CD14-positive monocyte (primary cell): ENCODE measurements around the gene CAMTA1. TPM values are rescaled to one million over a fixed set of nuclear protein-coding genes. Genes with fewer than 3 reads are reported as not detected.
"Not testable (repeated sequence)": the region's sequence is repeated elsewhere in the genome, so short reads cannot be mapped to it uniquely, and the experiment has no call there.

Source experiments
- DNase-seq, 3 donors: peaks; one replicate each; pipeline ENCODE4 v3.0.0-alpha.2; 2011 to 2022
- H2AFZ ChIP-seq: 2 replicates; pipeline ENCODE4 v1.6.0; 2012; ENCODE audit warnings: mild to moderate bottlenecking, low read depth, low read length, inconsistent platforms; ENCODE audit not compliant: insufficient read depth, poor library complexity, severe bottlenecking
- H3K27ac ChIP-seq, 2 donors: 1 replicate in 1 of 2; 2 replicates in 1 of 2; pipeline ENCODE4 v1.5.1; 2012 to 2013; ENCODE audit warnings: low read length in 2 of 2, control low read depth in 1 of 2, inconsistent platforms in 1 of 2, low read depth in 1 of 2, mild to moderate bottlenecking in 1 of 2
- H3K27me3 ChIP-seq, 2 donors: one replicate each; pipeline versions ENCODE4 v1.6.0 to v1.6.1; 2011 to 2013; ENCODE audit warnings: low read length in 2 of 2; ENCODE audit not compliant: control insufficient read depth in 2 of 2, insufficient read depth in 2 of 2
- H3K36me3 ChIP-seq, 2 donors: replicated peaks in 1 of 2; 1 replicate in 1 of 2; 2 replicates in 1 of 2; pipeline versions ENCODE4 v1.5.1 to v1.6.1; 2012 to 2013; ENCODE audit warnings: low read length in 2 of 2, control low read depth in 1 of 2, inconsistent platforms in 1 of 2, mild to moderate bottlenecking in 1 of 2; ENCODE audit not compliant: insufficient read depth in 2 of 2, control insufficient read depth in 1 of 2
- H3K4me1 ChIP-seq, 2 donors: 1 replicate in 1 of 2; 2 replicates in 1 of 2; pipeline versions ENCODE4 v1.5.1 to v1.6.1; 2012 to 2013; ENCODE audit warnings: low read length in 2 of 2, control low read depth in 1 of 2, inconsistent platforms in 1 of 2, mild to moderate bottlenecking in 1 of 2, moderate library complexity in 1 of 2; ENCODE audit not compliant: insufficient read depth in 2 of 2, control insufficient read depth in 1 of 2
- H3K4me2 ChIP-seq: replicated peaks from 2 replicates; pipeline ENCODE3; 2012; ENCODE audit warnings: low read length, moderate library complexity, mild to moderate bottlenecking; ENCODE audit not compliant: poor library complexity, severe bottlenecking; ENCODE audit errors: extremely low read depth
- H3K4me3 ChIP-seq, 3 experiments: fragments of 200-600 bp in 1 of 3; sonication (generic) in 1 of 3; replicated peaks in 1 of 3; 1 replicate in 2 of 3; 2 replicates in 1 of 3; pipeline ENCODE4 v1.5.1; 2011 to 2013; ENCODE audit warnings: low read length in 3 of 3, mild to moderate bottlenecking in 3 of 3, control low read depth in 2 of 3, low read depth in 2 of 3, inconsistent platforms in 1 of 3, moderate library complexity in 1 of 3
- H3K79me2 ChIP-seq: 2 replicates; pipeline ENCODE4 v1.6.0; 2012; ENCODE audit warnings: mild to moderate bottlenecking, control low read depth, inconsistent platforms, low read length, moderate library complexity; ENCODE audit not compliant: insufficient read depth
- H3K9ac ChIP-seq: 2 replicates; pipeline ENCODE4 v1.6.0; 2017; ENCODE audit warnings: low read length, mild to moderate bottlenecking; ENCODE audit not compliant: insufficient read depth, poor library complexity, severe bottlenecking
- H3K9me3 ChIP-seq, 2 donors: replicated peaks in 1 of 2; 1 replicate in 1 of 2; 2 replicates in 1 of 2; pipeline versions ENCODE4 v1.5.1 to v1.6.1; 2012 to 2013; ENCODE audit warnings: low read length in 2 of 2, control low read depth in 1 of 2; ENCODE audit not compliant: control insufficient read depth in 1 of 2, insufficient read depth in 1 of 2
- H4K20me1 ChIP-seq: 2 replicates; pipeline ENCODE4 v1.6.0; 2012; ENCODE audit warnings: mild to moderate bottlenecking, low read length, control low read depth, moderate library complexity; ENCODE audit not compliant: insufficient read depth
- H3K27ac Mint-ChIP-seq, 7 donors: one replicate each; pipeline ENCODE4 v1.8.0; 2020; ENCODE audit warnings: mild to moderate bottlenecking in 7 of 7, mixed read lengths in 7 of 7, moderate library complexity in 6 of 7, inconsistent platforms in 2 of 7
- H3K27me3 Mint-ChIP-seq, 3 donors: one replicate each; pipeline ENCODE4 v1.8.0; 2021 to 2022; ENCODE audit warnings: low read depth in 3 of 3, mild to moderate bottlenecking in 3 of 3, mixed read lengths in 3 of 3, moderate library complexity in 3 of 3, inconsistent platforms in 1 of 3
- H3K36me3 Mint-ChIP-seq, 2 donors: one replicate each; pipeline ENCODE4 v1.8.0; 2020; ENCODE audit warnings: mixed read lengths in 2 of 2, inconsistent platforms in 1 of 2, mild to moderate bottlenecking in 1 of 2
- H3K4me1 Mint-ChIP-seq: one replicate; pipeline ENCODE4 v1.8.0; 2020; ENCODE audit warnings: mild to moderate bottlenecking, mixed read lengths
- H3K4me3 Mint-ChIP-seq, 2 donors: one replicate each; pipeline ENCODE4 v1.8.0; 2020; ENCODE audit warnings: mild to moderate bottlenecking in 2 of 2, mixed read lengths in 2 of 2, moderate library complexity in 1 of 2
- H3K9me3 Mint-ChIP-seq, 7 donors: one replicate each; pipeline ENCODE4 v1.8.0; 2020 to 2022; ENCODE audit warnings: mixed read lengths in 7 of 7, mild to moderate bottlenecking in 6 of 7, moderate library complexity in 6 of 7, inconsistent platforms in 2 of 7
- CTCF ChIP-seq: fragments of 200-600 bp; IDR thresholded peaks from one replicate; pipeline ENCODE4 v1.8.0; 2022; ENCODE audit warnings: antibody characterized with exemption, mild to moderate bottlenecking
- WGBS: methylation state at CpG from one replicate; pipeline ENCODE4 v1.1.5; 2013; ENCODE audit warnings: missing lambda C conversion rate; ENCODE audit not compliant: insufficient coverage; 5-methylcytosine and 5-hydroxymethylcytosine counted together
- intact Hi-C, 2 donors: fragments of 100-400 bp; cut with micrococcal nuclease; formaldehyde crosslinking; loops; one replicate each; pipeline versions ENCODE4 v1.15.0 to v1.15.1; 2023
- polyA plus RNA-seq, 3 donors: library from polyadenylated mRNA; depleted of rRNA in 1 of 3; unstranded in 2 of 3; stranded (reverse) in 1 of 3; fragments of 300-500 nt in 2 of 3; fragments of >200 nt in 1 of 3; fragmentation: Illumina TruSeq in 2 of 3; gene quantifications; 1 replicate in 2 of 3; 2 replicates in 1 of 3; pipeline ENCODE4 v1.2.3, GENCODE V29; 2012 to 2021

Gene CAMTA1
- polyA plus RNA-seq, 3 donors = 52.0 to 89.6 (median 78.3) TPM

- H3K27ac ChIP-seq = no peak overlapping the region
- H3K36me3 ChIP-seq = peaks cover 0 to 9% of the 10 kb centered on the region in 2 donors
- H3K27me3 Mint-ChIP-seq = peaks cover 0 to 2% (median 0%) of the 10 kb centered on the region in 3 donors
- H3K27me3 ChIP-seq = no peaks in the 10 kb centered on the region
- peaks cover 2 to 3% of the 10 kb centered on the region in 2 donors for H3K36me3 Mint-ChIP-seq
- H3K4me2 ChIP-seq = no peak overlapping the region
- H4K20me1 ChIP-seq = peaks cover 94% of the 10 kb centered on the region
- no peak for TF ChIP-seq CTCF
- H3K4me1 ChIP-seq = peaks cover 3 to 7% of the 10 kb centered on the region in 2 donors
- no peaks in the 10 kb centered on the region for H3K9me3 Mint-ChIP-seq
- H3K4me3 Mint-ChIP-seq = no peak overlapping the region
- 100% methylated on average over 3 of the region's 3 CpGs for WGBS
- H2AFZ ChIP-seq = no peak overlapping the region
- DNase-seq = no peak
- intact Hi-C loops = no loop called here
- H3K79me2 ChIP-seq = peaks cover 87% of the 10 kb centered on the region
- peaks cover 20% of the 10 kb centered on the region for H3K4me1 Mint-ChIP-seq
- H3K9me3 ChIP-seq = no peaks in the 10 kb centered on the region
- no peak overlapping the region for H3K27ac Mint-ChIP-seq
- H3K9ac ChIP-seq = no peak overlapping the region
- no peak overlapping the region for H3K4me3 ChIP-seq
Observed at GRCh38 chr1:6807782-6808181, 22.5 kb downstream of the CAMTA1 start.

- Mint-ChIP-seq H3K36me3 (peaks cover 2 to 3% of the 10 kb centered on the region in 2 donors), H3K9me3 (no peaks in the 10 kb centered on the region), H3K27ac (no peak overlapping the region), H3K27me3 (peaks cover 0 to 2% (median under 1%) of the 10 kb centered on the region in 3 donors), H3K4me3 (no peak overlapping the region), H3K4me1 (peaks cover 18% of the 10 kb centered on the region)
- Histone ChIP-seq H3K36me3 (peaks cover 0 to 9% of the 10 kb centered on the region in 2 donors), H3K4me3 (no peak overlapping the region), H4K20me1 (peaks cover 96% of the 10 kb centered on the region), H3K27ac (no peak overlapping the region), H3K4me1 (peaks cover 3 to 7% of the 10 kb centered on the region in 2 donors), H3K9ac (no peak overlapping the region), H3K27me3 (no peaks in the 10 kb centered on the region), H3K79me2 (peaks cover 84% of the 10 kb centered on the region), H2AFZ (no peak overlapping the region), H3K9me3 (no peaks in the 10 kb centered on the region), H3K4me2 (no peak overlapping the region)
- WGBS = 100% methylated on average over 2 of the region's 2 CpGs
- DNase-seq = no peak
- TF ChIP-seq CTCF = no peak
- intact Hi-C loops = no loop called here
Observed at GRCh38 chr1:6809461-6809860, 24.2 kb downstream of the CAMTA1 start.

GRCh38 chr1:6810146-6810734 is 25.0 kb downstream of the CAMTA1 start:
- H3K4me1 ChIP-seq, intact Hi-C loops, H3K27me3 Mint-ChIP-seq, H3K4me3 ChIP-seq, H2AFZ ChIP-seq, H3K9me3 ChIP-seq, H3K27ac Mint-ChIP-seq, DNase-seq, H3K27me3 ChIP-seq, H3K36me3 ChIP-seq, H3K4me2 ChIP-seq, H3K27ac ChIP-seq, H3K9ac ChIP-seq, H3K4me3 Mint-ChIP-seq, H3K36me3 Mint-ChIP-seq, H3K9me3 Mint-ChIP-seq: not testable (repeated sequence)
- whole genome bisulfite sequencing = 96% methylated on average over 14 of the region's 15 CpGs
- peaks cover 13% of the 10 kb centered on the region for H3K4me1 Mint-ChIP-seq
- Histone ChIP-seq H4K20me1 (peaks cover 99% of the 10 kb centered on the region), H3K79me2 (peaks cover 85% of the 10 kb centered on the region)
